Endothelial cell of coronary artery (primary cell): ENCODE results near the gene KRTAP4-12. TPM values are rescaled to one million over a fixed set of nuclear protein-coding genes. Genes with fewer than 3 reads are reported as not detected.

Experiments used
- total RNA-seq: library from RNA; depleted of rRNA; stranded (reverse); fragments of >200 nt; gene quantifications from 2 replicates; pipeline ENCODE4 v1.2.3, GENCODE V29; 2014

KRTAP4-12 gene
- not detected in 2 replicates for total RNA-seq

DNA sequence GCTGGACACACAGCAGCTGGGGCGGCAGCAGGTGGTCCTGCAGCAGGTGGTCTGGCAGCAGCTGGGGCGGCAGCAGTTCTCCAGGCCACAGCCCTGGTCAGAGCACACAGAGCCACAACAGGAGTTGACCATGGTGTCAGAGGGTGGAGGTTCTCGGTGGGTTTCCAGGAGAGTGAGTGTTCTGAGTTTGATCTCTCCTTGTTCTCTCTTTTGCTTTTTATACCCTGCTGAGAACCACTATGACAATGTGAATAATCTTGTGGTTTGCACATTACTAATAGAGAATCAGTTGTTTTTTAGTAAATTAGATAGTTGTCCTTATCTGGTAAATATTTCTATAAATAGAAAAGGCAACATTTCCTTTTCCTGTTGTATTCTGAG is at the start of gene KRTAP4-12:
Gene KRTAP4-12 (minus strand): TSS at position 192 of the 381 bp plus-strand sequence. CDS start 60 bp downstream, at position 132.

DNA sequence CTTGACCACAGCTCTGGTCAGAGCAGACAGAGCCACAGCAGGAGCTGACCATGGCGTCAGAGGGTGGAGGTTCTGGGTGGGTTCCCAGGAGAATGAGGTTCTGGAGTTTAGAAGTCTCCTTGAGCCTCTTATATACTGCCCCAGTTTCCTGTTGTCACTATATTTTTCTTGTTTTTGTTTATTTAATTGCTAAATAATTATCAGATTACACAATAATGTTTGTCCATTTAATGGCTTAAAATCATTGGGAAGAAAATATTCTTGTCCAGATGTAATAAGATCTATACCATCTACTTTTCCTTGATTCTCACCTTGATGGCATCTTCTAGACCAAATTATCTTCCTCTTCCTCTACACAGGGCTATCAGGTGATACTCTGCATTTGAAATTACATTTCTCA is 44.1 kb upstream of the KRTAP4-12 start, which contains the start of gene KRTAP4-3:
Gene KRTAP4-3 (minus strand): TSS at position 101 of the 400 bp plus-strand sequence. CDS start 49 bp downstream, at position 52.

DNA sequence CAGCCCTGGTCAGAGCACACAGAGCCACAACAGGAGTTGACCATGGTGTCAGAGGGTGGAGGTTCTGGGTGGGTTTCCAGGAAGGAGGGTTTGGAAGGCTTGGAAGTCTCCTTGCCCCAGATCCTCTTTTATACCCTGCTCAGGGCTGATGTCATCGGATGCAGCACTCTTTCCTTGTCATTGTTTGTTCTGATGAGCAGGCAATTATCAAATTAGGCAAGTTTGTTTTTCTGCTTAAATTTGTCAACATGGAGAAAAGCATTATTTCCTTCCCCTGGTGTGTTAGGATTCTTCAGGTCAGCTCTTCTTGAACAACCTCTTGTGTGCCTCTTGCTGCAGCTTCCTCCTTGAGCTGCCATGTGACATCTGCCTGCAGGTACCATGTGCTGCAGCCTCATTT is 36.7 kb upstream of the KRTAP4-12 start, which contains the start of gene KRTAP4-4:
Gene KRTAP4-4 (minus strand): TSS at position 101 of the 400 bp plus-strand sequence. CDS start 57 bp downstream, at position 44.

DNA sequence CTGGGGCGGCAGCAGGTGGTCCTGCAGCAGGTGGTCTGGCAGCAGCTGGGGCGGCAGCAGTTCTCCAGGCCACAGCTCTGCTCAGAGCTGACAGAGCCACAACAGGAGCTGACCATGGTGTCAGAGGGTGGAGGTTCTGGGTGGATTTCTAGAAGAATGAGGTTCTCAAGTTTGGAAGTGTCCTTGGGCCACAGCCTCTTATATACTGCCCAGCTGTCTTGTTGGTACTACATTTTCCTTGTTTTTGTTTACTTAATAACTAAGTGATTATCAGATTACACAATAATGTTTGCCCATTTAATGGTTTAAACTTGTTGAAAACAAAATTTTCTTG is 25.6 kb upstream of the KRTAP4-12 start, which contains the start of gene KRTAP4-5:
Gene KRTAP4-5 (minus strand): TSS at position 174 of the 334 bp plus-strand sequence. CDS start 58 bp downstream, at position 116.

DNA sequence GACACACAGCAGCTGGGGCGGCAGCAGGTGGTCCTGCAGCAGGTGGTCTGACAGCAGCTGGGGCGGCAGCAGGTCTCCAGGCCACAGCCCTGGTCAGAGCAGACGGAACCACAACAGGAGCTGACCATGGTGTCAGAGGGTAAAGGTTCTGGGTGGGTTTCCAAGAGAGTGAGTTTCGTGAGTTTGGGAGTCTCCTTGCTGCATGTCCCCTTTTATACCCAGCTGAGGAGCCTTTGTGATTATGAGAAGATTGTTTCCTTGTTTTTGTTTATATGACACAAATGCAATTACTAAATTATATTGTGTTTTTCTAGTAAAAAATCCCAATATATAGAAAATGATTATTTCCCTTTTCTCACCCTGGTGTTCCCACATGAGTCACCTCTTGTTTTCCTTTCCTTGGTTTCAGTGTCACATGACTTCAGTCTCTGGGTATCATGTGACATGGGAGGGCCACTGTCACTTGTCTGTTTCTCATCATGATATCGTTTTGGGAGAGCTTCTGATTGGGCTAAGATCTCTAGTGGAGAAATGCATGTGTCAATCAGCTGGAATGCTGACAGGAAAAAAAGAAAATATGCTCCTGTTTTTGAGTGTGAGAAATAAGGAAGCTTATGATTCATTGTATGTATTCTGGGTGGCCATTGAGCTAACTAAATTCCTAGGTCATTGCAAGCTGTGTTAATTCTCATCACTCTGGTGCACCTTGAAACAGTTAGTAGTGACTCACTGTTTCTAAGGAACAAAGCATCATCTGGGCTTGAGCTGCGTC is 16.6 kb upstream of the KRTAP4-12 start, which contains the start of gene KRTAP4-6:
Gene KRTAP4-6 (minus strand): TSS at position 185 of the 772 bp plus-strand sequence. CDS start 57 bp downstream, at position 128.

DNA sequence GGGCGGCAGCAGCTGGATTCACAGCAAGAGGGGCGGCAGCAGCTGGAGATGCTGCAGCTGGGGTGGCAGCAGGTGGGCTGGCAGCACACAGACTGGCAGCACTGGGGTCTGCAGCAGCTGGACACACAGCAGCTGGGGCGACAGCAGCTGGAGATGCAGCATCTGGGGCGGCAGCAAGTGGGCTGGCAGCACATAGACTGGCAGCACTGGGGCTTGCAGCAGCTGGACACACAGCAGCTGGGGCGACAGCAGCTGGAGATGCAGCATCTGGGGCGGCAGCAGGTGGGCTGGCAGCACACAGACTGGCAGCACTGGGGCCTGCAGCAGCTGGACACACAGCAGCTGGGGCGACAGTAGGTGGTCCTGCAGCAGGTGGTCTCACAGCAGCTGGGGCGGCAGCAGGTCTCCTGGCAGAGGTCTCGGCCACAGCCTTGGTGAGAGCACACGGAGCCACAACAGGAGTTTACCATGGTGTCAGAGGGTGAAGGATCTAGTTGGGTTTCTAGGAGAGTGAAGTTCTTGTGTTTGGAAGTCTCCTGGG is 6.1 kb downstream of the KRTAP4-12 start, which contains the start of gene KRTAP4-11:
Gene KRTAP4-11 (minus strand): TSS at position 528 of the 541 bp plus-strand sequence. CDS start 58 bp downstream, at position 470.

DNA sequence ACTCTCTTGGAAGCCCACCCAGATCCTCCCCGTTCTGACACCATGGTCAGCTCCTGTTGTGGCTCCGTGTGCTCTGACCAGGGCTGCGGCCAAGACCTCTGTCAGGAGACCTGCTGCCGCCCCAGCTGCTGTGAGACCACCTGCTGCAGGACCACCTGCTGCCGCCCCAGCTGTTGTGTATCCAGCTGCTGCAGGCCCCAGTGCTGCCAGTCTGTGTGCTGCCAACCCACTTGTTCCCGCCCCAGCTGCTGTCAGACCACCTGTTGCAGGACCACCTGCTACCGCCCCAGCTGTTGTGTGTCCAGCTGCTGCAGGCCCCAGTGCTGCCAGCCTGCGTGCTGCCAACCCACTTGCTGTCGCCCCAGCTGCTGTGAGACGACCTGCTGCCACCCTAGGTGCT is 18.6 kb downstream of the KRTAP4-12 start, which contains the start of gene KRTAP4-9:
Gene KRTAP4-9 (plus strand): TSS at position 43 of the 400 bp plus-strand sequence. CDS start 0 bp downstream, at position 43.

DNA sequence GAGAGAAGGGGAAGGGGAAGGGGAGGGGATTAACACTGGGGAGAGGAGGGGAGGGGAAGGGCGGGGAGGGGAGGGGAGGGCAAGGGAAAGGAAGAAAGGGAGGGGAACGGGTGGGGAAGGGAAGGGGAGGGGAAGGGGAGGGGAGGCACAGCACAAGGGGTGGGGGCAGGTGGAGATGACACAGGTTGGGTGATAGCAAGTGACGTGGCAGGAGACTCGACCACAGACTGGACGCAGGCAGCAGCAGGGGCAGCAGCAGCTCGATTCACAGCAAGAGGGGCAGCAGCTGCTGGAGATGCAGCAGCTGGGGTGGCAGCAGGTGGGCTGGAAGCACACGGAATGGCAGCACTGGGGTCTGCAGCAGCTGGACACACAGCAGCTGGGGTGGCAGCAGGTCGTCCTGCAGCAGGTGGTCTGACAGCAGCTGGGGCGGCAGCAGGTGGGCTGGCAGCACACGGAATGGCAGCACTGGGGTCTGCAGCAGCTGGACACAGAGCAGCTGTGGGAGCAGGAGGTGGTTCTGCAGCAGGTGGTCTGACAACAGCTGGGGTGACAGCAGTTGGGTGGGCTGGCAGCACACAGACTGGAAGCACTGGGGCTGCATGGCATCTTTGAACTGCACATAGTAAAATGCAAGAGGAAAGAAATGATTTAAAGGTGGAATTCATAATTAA is 22.3 kb downstream of the KRTAP4-12 start, which contains the start of gene KRTAP4-16:
Gene KRTAP4-16 (minus strand): TSS at position 624 of the 674 bp plus-strand sequence. CDS start 0 bp downstream, at position 624.

DNA sequence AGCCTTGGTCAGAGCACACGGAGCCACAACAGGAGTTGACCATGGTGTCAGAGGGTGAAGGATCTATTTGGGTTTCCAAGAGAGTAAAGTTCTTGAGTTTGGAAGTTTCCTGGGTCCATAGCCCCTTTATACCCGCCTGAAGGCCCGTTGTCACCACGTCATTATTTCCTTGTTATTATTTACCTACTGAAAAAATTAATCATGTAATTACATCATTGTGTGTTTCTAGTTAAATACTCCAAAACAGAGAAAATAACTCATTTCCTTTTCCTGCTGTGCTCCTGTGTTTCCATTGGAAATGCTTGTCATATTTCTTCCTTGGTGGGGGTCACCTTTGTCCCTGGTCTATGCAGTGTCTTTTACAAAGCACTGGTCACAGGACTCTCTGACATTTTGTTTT is 25.9 kb downstream of the KRTAP4-12 start, which contains the start of gene KRTAP4-8:
Gene KRTAP4-8 (minus strand): TSS at position 101 of the 400 bp plus-strand sequence. CDS start 58 bp downstream, at position 43.

DNA sequence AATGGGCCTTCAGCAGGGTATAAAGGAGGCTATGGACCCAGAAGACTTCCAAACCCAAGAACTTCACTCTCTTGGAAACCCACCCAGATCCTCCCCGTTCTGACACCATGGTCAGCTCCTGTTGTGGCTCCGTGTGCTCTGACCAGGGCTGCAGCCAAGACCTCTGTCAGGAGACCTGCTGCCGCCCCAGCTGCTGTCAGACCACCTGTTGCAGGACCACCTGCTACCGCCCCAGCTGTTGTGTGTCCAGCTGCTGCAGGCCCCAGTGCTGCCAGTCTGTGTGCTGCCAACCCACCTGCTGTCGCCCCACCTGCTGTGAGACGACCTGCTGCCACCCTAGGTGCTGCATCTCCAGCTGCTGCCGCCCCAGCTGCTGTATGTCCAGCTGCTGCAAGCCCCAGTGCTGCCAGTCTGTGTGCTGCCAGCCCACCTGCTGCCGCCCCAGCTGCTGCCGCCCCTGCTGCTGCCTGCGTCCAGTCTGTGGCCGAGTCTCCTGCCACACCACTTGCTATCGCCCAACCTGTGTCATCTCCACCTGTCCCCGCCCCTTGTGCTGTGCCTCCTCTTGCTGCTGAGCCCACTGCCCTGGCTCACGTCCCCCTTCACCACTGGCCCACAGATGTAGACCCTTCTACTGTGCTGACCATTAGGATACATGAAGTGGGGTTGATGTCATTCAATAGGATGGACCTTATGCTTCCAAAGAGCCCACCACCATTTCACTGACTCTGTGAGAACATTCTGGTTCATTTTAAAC is 39.7 kb downstream of the KRTAP4-12 start, which contains the start of gene KRTAP4-7:
Gene KRTAP4-7 (plus strand): TSS at position 51 of the 757 bp plus-strand sequence. CDS start 57 bp downstream, at position 108.

Other genes starting within 250 kb of the KRTAP4-12 start
- not detected in 2 replicates for gene KRT20, start 238.9 kb downstream of the KRTAP4-12 start, total RNA-seq
- not detected in 2 replicates for gene KRT23, start 186.5 kb downstream of the KRTAP4-12 start, total RNA-seq
- gene KRT39, start 157.2 kb downstream of the KRTAP4-12 start, total RNA-seq: not detected in 2 replicates
- not detected in 2 replicates for gene KRT40, start 139.9 kb downstream of the KRTAP4-12 start, total RNA-seq
- not detected in 2 replicates for gene KRTAP3-3, start 130.0 kb downstream of the KRTAP4-12 start, total RNA-seq
- gene KRTAP3-2, start 124.3 kb downstream of the KRTAP4-12 start, total RNA-seq: not detected in 2 replicates
- not detected in 2 replicates for gene KRTAP3-1, start 115.1 kb downstream of the KRTAP4-12 start, total RNA-seq
- not detected in 2 replicates for gene KRTAP1-5, start 97.0 kb downstream of the KRTAP4-12 start, total RNA-seq
- not detected in 2 replicates for gene KRTAP1-4, start 94.0 kb downstream of the KRTAP4-12 start, total RNA-seq
- not detected in 2 replicates for gene KRTAP1-3, start 89.3 kb downstream of the KRTAP4-12 start, total RNA-seq
- not detected in 2 replicates for gene KRTAP1-1, start 82.7 kb downstream of the KRTAP4-12 start, total RNA-seq
- gene KRTAP2-1, start 76.9 kb downstream of the KRTAP4-12 start, total RNA-seq: not detected in 2 replicates
- not detected in 2 replicates for gene KRTAP2-2, start 69.0 kb downstream of the KRTAP4-12 start, total RNA-seq
- not detected in 2 replicates for gene KRTAP2-3, start 64.1 kb downstream of the KRTAP4-12 start, total RNA-seq
- not detected in 2 replicates for gene KRTAP2-4, start 58.3 kb downstream of the KRTAP4-12 start, total RNA-seq
- not detected in 2 replicates for gene KRTAP4-7, start 40.0 kb downstream of the KRTAP4-12 start, total RNA-seq
- gene KRTAP4-8, start 26.0 kb downstream of the KRTAP4-12 start, total RNA-seq: not detected in 2 replicates
- not detected in 2 replicates for gene KRTAP4-16, start 22.0 kb downstream of the KRTAP4-12 start, total RNA-seq
- not detected in 2 replicates for gene KRTAP4-9, start 18.8 kb downstream of the KRTAP4-12 start, total RNA-seq
- not detected in 2 replicates for gene KRTAP4-11, start 5.8 kb downstream of the KRTAP4-12 start, total RNA-seq
- gene KRTAP4-6, start 16.4 kb upstream of the KRTAP4-12 start, total RNA-seq: not detected in 2 replicates
- gene KRTAP4-5, start 25.6 kb upstream of the KRTAP4-12 start, total RNA-seq: not detected in 2 replicates
- gene KRTAP4-4, start 36.6 kb upstream of the KRTAP4-12 start, total RNA-seq: not detected in 2 replicates
- gene KRTAP4-3, start 44.0 kb upstream of the KRTAP4-12 start, total RNA-seq: not detected in 2 replicates
- gene KRTAP4-2, start 54.0 kb upstream of the KRTAP4-12 start, total RNA-seq: not detected in 2 replicates
- gene KRTAP4-1, start 60.7 kb upstream of the KRTAP4-12 start, total RNA-seq: not detected in 2 replicates
- gene KRTAP9-1, start 65.7 kb upstream of the KRTAP4-12 start, total RNA-seq: not detected in 2 replicates
- not detected in 2 replicates for gene KRTAP9-2, start 102.5 kb upstream of the KRTAP4-12 start, total RNA-seq
- gene KRTAP9-3, start 108.3 kb upstream of the KRTAP4-12 start, total RNA-seq: not detected in 2 replicates
- not detected in 2 replicates for gene KRTAP9-8, start 113.8 kb upstream of the KRTAP4-12 start, total RNA-seq
- not detected in 2 replicates for gene KRTAP9-4, start 125.5 kb upstream of the KRTAP4-12 start, total RNA-seq
- gene KRTAP9-9, start 131.2 kb upstream of the KRTAP4-12 start, total RNA-seq: not detected in 2 replicates
- not detected in 2 replicates for gene KRTAP9-6, start 141.2 kb upstream of the KRTAP4-12 start, total RNA-seq
- not detected in 2 replicates for gene KRTAP9-7, start 151.5 kb upstream of the KRTAP4-12 start, total RNA-seq
- gene KRTAP29-1, start 178.7 kb upstream of the KRTAP4-12 start, total RNA-seq: not detected in 2 replicates
- gene KRTAP16-1, start 185.1 kb upstream of the KRTAP4-12 start, total RNA-seq: not detected in 2 replicates
- gene KRTAP17-1, start 191.5 kb upstream of the KRTAP4-12 start, total RNA-seq: not detected in 2 replicates
- not detected in 2 replicates for gene KRT33A, start 226.6 kb upstream of the KRTAP4-12 start, total RNA-seq
- not detected in 2 replicates for gene KRT33B, start 245.6 kb upstream of the KRTAP4-12 start, total RNA-seq